Measurements from ENCODE around the gene SPDL1.
A peak's percentile ranks its signal among the peaks of the same experiment; 100 is the strongest.

Gene SPDL1, protein sequence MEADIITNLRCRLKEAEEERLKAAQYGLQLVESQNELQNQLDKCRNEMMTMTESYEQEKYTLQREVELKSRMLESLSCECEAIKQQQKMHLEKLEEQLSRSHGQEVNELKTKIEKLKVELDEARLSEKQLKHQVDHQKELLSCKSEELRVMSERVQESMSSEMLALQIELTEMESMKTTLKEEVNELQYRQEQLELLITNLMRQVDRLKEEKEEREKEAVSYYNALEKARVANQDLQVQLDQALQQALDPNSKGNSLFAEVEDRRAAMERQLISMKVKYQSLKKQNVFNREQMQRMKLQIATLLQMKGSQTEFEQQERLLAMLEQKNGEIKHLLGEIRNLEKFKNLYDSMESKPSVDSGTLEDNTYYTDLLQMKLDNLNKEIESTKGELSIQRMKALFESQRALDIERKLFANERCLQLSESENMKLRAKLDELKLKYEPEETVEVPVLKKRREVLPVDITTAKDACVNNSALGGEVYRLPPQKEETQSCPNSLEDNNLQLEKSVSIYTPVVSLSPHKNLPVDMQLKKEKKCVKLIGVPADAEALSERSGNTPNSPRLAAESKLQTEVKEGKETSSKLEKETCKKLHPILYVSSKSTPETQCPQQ

DNA sequence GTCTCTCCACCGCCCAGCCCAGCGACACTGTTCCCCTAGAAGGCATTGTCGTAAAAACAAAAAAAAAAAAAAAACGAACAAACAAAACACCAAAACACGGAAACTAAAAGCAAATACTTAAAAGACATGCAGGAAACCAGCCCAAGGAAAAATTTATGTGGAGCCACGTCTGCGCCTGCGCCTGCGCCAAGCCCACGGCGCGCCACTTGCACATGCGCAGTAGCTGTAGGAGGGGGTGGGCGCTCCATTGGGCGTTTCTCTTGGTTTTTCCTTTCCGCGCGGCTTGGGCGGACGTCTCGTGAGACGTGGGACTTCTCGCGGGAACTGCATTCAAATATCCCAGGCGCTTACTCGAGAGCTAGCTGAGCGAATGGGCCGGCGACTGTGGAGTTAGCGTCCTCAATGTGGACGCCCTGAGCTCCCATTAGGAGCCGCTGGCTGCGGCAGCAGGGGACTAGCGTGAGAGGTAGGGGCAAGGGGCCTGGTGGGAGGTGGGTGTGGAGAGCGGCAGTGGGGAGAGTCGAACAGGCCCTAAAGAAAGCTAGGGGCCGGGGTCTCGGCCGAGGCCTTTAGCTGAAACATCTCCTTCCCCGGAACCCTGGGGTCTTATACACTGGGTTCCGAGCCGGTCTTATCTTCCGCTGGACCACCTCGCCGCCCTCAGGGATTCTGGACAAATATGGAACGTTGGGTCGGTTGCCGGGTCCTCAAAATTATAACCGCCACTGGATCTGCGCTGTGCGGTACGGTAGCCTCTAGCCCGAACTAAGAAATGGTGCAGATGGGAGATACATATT, at the start of gene SPDL1:
SPDL1 (plus strand) TSS at position 350 of the 797 bp plus-strand sequence. CDS start 4,644 bp downstream, outside the sequence.
- in situ Hi-C loops (cut with HindIII; ENCODE audit: low sequenced_read_pairs): no loop called here
- TF ChIP-seq, protein P1, sequence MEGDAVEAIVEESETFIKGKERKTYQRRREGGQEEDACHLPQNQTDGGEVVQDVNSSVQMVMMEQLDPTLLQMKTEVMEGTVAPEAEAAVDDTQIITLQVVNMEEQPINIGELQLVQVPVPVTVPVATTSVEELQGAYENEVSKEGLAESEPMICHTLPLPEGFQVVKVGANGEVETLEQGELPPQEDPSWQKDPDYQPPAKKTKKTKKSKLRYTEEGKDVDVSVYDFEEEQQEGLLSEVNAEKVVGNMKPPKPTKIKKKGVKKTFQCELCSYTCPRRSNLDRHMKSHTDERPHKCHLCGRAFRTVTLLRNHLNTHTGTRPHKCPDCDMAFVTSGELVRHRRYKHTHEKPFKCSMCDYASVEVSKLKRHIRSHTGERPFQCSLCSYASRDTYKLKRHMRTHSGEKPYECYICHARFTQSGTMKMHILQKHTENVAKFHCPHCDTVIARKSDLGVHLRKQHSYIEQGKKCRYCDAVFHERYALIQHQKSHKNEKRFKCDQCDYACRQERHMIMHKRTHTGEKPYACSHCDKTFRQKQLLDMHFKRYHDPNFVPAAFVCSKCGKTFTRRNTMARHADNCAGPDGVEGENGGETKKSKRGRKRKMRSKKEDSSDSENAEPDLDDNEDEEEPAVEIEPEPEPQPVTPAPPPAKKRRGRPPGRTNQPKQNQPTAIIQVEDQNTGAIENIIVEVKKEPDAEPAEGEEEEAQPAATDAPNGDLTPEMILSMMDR (IDR thresholded peaks at IDR 0.05; ENCODE audit: low read depth, low read length): no peak
- peak; percentile 97 for DNase-seq (ENCODE audit: low read depth, low spot score)
- peak within 1 kb of the TSS; percentile 91 for H3K4me3 ChIP-seq (ENCODE audit: low read depth, low read length)

DNA sequence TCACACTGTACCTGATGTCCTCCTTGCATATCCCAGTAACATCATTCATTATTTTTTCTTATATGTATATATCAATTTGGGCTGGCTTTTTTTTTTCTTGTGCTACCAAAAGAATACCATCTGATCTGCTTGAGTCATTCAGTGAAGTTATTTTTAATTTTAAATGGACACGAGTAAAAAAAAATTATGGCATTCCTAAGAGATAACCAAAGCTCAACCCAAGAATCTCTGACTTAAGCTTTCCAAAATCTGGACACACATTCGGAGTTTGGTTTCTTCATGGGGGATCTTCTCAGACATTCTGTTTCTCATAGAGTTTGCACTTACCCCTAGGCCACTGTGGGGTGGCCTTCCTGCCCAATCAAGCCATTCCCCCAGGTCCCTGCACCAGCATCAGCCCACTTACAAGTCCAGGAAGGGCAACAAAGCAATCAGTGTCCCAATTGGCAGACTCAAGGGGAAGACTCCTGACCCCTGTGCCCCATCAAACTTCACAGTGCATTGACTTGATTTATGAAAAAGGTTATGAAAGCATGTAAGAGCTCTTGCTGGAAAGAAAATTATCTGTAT, 49.2 kb upstream of the SPDL1 start:
- TF ChIP-seq, protein P1 (IDR thresholded peaks at IDR 0.05; ENCODE audit: low read depth, low read length): no peak
- in situ Hi-C loops (cut with HindIII; ENCODE audit: low sequenced_read_pairs): no loop called here
- H3K4me3 ChIP-seq (ENCODE audit: low read depth, low read length): no peak overlapping the region
- DNase-seq (ENCODE audit: low read depth, low spot score): no peak

DNA sequence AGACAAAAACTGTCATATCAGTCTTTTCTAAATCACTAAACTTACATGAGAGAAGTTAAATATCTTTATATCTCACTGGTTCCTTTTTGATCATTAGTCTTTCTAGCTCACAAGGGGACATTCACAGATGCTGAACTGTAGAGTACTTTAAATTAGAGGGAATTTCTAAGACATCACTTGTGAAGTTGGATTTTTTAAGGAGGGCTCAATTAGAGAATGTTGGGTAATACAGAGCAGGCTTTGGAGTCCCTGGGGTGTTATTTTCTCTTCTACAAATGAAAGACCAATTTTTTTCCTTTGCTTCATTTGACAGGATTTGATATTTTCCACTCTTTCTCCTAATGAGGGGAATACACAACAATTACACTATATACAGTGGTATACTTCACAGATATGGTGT, 48.6 kb upstream of the SPDL1 start:
- in situ Hi-C loops (cut with HindIII; ENCODE audit: low sequenced_read_pairs): no loop called here
- no peak for DNase-seq (ENCODE audit: low read depth, low spot score)
- no peak overlapping the region for H3K4me3 ChIP-seq (ENCODE audit: low read depth, low read length)
- TF ChIP-seq, protein P1 (IDR thresholded peaks at IDR 0.05; ENCODE audit: low read depth, low read length): no peak

DNA sequence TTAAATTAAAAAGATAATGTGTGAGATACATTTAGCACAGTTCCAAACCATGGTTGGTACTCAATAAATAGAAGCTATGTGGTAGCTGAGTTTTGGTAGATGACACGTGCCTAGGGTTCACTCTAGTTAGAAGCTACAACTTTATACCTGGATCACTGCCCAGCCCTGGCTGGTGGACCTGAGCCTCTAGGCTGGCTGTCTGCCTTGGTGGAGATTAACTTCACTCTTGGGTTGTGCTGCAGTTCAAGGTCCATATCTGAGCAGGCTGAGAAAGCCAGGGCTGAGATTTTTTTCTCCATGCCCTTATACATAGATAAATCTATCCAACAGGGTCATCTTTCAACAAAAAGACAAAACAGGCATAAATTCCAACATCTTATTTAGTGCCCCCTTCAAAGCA, 44.6 kb upstream of the SPDL1 start:
- TF ChIP-seq, protein P1 (IDR thresholded peaks at IDR 0.05; ENCODE audit: low read depth, low read length): no peak
- DNase-seq (ENCODE audit: low read depth, low spot score): no peak
- in situ Hi-C loops (cut with HindIII; ENCODE audit: low sequenced_read_pairs): no loop called here
- no peak overlapping the region for H3K4me3 ChIP-seq (ENCODE audit: low read depth, low read length)

DNA sequence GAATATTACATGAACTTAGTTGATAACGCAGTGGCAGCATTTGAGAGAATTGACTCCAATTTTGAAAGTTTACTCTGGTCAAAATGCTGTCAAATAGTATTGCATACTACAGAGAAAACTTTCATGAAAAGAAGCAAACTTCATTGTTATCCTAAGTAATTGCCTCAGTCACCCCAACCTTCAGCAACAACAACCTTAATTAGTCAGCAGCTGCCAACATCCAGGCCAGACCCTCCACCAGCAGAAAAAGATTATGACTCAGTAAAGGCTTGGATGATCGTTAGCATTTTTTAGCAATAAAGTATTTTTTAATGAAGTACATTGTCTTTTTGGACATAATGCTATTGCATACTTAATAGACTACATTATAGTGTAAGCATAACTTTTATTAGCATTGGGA, 40.8 kb upstream of the SPDL1 start:
- TF ChIP-seq, protein P1 (IDR thresholded peaks at IDR 0.05; ENCODE audit: low read depth, low read length): no peak
- in situ Hi-C loops (cut with HindIII; ENCODE audit: low sequenced_read_pairs): no loop called here
- DNase-seq (ENCODE audit: low read depth, low spot score): no peak
- no peak overlapping the region for H3K4me3 ChIP-seq (ENCODE audit: low read depth, low read length)

DNA sequence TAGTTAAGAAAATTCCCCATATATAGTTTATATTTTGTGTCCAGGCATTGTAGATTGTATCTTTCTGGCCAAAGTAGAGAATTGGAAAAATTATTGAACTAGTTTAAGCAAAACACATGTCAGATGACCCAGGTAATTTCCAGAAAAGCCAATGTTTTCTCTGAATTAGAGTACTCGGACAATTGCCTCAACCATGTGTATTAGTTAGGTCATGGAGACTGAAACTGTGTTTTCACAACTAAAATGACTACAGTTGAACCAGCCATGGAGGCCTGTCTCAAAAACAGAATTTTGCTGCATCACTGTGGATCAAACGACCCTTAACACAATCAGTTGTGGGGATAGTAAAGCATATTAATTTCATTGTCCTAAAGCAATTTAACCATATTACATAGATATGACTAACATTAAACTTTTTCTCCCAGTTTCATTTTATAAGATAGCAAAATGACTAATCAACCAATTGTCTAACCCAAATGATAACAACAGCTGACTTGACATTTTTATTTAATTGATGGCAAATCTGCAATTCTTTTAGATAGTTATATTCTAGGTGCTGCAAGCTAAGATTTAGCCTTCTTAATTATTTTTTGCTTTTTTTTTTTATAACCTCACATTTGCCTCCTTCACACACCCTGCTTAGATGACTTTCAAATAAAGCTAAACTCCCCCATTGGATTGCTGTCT, 39.2 kb upstream of the SPDL1 start:
- no peak for DNase-seq (ENCODE audit: low read depth, low spot score)
- TF ChIP-seq, protein P1 (IDR thresholded peaks at IDR 0.05; ENCODE audit: low read depth, low read length): no peak
- H3K4me3 ChIP-seq (ENCODE audit: low read depth, low read length): no peak overlapping the region
- in situ Hi-C loops (cut with HindIII; ENCODE audit: low sequenced_read_pairs): no loop called here
